Brain microvascular endothelial cell (primary cell): ENCODE results near the gene SPHKAP.
"Not testable (repeated sequence)": the region's sequence is repeated elsewhere in the genome, so short reads cannot be mapped to it uniquely, and the experiment has no call there.

Experiments
- DNase-seq: peaks from one replicate; pipeline ENCODE4 v3.0.0-alpha.2; 2020
- H3K27ac ChIP-seq: fragments of 250-450 bp; sonication (Bioruptor Pico); 2 replicates; pipeline ENCODE4 v1.5.1; 2020; ENCODE audit warnings: mild to moderate bottlenecking, moderate library complexity
- H3K27me3 ChIP-seq: fragments of 250-450 bp; sonication (Bioruptor Pico); replicated peaks from 2 replicates; pipeline ENCODE4 v1.5.1; 2020; ENCODE audit warnings: mild to moderate bottlenecking
- H3K36me3 ChIP-seq: fragments of 250-450 bp; sonication (Bioruptor Pico); replicated peaks from 2 replicates; pipeline ENCODE4 v1.5.1; 2020; ENCODE audit warnings: mild to moderate bottlenecking
- H3K4me3 ChIP-seq: 2 replicates; pipeline ENCODE4 v1.5.1; 2011; ENCODE audit warnings: low read depth, mild to moderate bottlenecking, control low read depth, low read length, moderate library complexity
- CTCF ChIP-seq: IDR thresholded peaks from 2 replicates; pipeline ENCODE4 v1.5.1; 2011; ENCODE audit warnings: low read depth, mild to moderate bottlenecking, moderate library complexity, low read length, control low read depth, inconsistent platforms; ENCODE audit errors: missing control alignments
- in situ Hi-C: cut with HindIII; loops from 2 replicates; pipeline ENCODE4 v1.10.0; 2017; ENCODE audit warnings: low sequenced_read_pairs, low pct_ligation_motif_present

The SPHKAP gene

GRCh38 chr2:228084717-228085116 is 96.8 kb downstream of the SPHKAP start:
- H3K36me3 ChIP-seq = no peaks in the 10 kb centered on the region
- no peaks in the 10 kb centered on the region for H3K27me3 ChIP-seq
- DNase-seq = no peak
- H3K27ac ChIP-seq = no peak overlapping the region
- TF ChIP-seq CTCF = no peak
- no peak overlapping the region for H3K4me3 ChIP-seq
- in situ Hi-C loops = no loop called here

DNA sequence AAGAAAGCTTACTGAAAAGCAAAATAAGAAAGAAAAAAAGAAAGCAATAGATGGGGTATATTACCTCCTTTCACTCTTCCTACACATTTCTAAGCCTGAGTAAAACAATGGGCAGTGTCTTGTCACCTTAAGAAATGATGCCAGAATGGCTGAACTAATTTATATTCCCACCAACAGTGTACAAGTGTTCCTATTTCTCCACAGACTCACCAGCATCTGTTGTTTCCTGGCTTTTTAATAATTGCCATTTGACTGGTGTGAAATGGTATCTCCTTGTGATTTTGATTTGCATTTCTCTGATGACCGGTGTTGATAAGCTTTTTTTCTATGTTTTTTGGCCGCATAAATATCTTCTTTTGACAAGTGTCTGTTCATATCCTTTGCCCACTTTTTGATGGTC is 98.4 kb downstream of the SPHKAP start:
- Histone ChIP-seq H3K27ac (no peak overlapping the region), H3K36me3 (no peaks in the 10 kb centered on the region), H3K27me3 (no peaks in the 10 kb centered on the region), H3K4me3 (no peak overlapping the region)
- TF ChIP-seq CTCF = no peak
- in situ Hi-C loops = no loop called here
- DNase-seq = no peak

DNA sequence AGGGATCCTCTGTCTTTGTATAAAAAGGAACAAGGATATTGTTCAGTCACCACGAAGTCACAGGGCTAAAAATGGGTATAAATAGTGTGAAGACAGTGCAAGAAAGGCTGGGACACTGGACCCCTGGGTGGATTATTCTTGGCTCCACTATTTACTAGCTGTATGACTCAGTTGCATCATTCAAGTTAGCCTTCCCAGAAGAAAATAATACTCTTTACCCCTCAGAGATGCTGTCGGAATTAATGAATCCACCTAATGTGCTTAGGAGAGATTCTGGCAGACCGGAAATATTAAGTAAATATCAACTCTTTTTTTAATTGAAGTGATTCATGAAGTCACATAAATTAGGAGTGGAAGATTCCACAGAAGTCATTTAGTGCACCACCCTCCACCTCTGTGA is 98.9 kb downstream of the SPHKAP start:
- in situ Hi-C loops = no loop called here

DNA sequence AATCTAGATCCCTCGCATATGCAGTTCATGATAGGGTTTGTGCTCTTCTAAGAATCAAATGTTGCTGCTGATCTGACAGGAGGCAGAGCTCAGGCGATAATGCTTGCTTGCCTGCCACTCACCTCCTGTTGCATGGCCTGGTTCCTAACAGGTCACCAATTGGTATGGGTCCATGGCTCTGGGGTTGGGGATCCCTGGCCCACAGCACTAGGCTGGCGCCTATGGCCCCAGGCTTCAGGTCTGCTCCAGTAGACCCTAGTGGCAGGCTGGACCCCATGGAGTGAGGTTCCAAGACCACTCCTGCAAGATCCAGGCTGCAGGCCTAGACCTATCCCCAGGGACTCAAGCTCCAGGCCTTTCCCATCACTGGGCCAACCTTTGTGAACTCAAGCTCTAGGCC is 102.3 kb downstream of the SPHKAP start:
- in situ Hi-C loops = no loop called here
- Histone ChIP-seq H3K27me3 (no peaks in the 10 kb centered on the region), H3K27ac (no peak overlapping the region), H3K4me3 (no peak overlapping the region), H3K36me3 (no peaks in the 10 kb centered on the region)
- no peak for DNase-seq
- TF ChIP-seq CTCF = no peak

More for the DNA sequence above, 98.9 kb downstream of the SPHKAP start:
- DNase-seq = no peak
- Histone ChIP-seq H3K27ac (no peak overlapping the region), H3K4me3 (no peak overlapping the region), H3K36me3 (no peaks in the 10 kb centered on the region), H3K27me3 (no peaks in the 10 kb centered on the region)
- TF ChIP-seq CTCF = no peak

- in situ Hi-C loops = not testable (repeated sequence)
These were observed 104.8 kb downstream of the SPHKAP start for GRCh38 chr2:228076695-228077094.

GRCh38 chr2:228072669-228073068 is 108.8 kb downstream of the SPHKAP start:
- no peak overlapping the region for H3K27ac ChIP-seq
- TF ChIP-seq CTCF = no peak
- no peak overlapping the region for H3K4me3 ChIP-seq
- DNase-seq = no peak
- H3K27me3 ChIP-seq = no peaks in the 10 kb centered on the region
- H3K36me3 ChIP-seq = no peaks in the 10 kb centered on the region
- in situ Hi-C loops = no loop called here

More at GRCh38 chr2:228076695-228077094, 104.8 kb downstream of the SPHKAP start:
- not testable (repeated sequence) for DNase-seq, H3K36me3 ChIP-seq, H3K4me3 ChIP-seq, H3K27me3 ChIP-seq, H3K27ac ChIP-seq
